T-cell (primary cell): Measurements from ENCODE around the gene GRID1. TPM values are rescaled to one million over a fixed set of nuclear protein-coding genes. Genes with fewer than 3 reads are reported as not detected.

Experiments used
- ATAC-seq, 4 experiments: fragments of 200-7000 bp in 3 of 4; fragments of 150-1000 bp in 1 of 4; cut with Tn5 transposase; replicated peaks in 1 of 4; 1 replicate in 3 of 4; 2 replicates in 1 of 4; pipeline ENCODE4 v1.10.0; 2021; ENCODE audit warnings: moderate library complexity in 3 of 4, mild to moderate bottlenecking in 2 of 4, moderate number of reproducible peaks in 1 of 4
- CTCF ChIA-PET, 2 donors: fragments of 300-600 bp; sonication (Branson Sonifier 250); formaldehyde crosslinking; loops; one replicate each; lab custom pipeline; 2022; ENCODE audit warnings: antibody characterized with exemption in 2 of 2; lab: Charles Lee
- POLR2A ChIA-PET, 2 donors: fragments of 300-600 bp; sonication (Branson Sonifier 250); formaldehyde crosslinking; loops; one replicate each; lab custom pipeline; 2022; ENCODE audit warnings: antibody characterized with exemption in 2 of 2; lab: Charles Lee
- DNase-seq, 35 experiments: peaks; one replicate each; pipeline versions ENCODE4 v3.0.0 to v3.0.0-alpha.2; 2013 to 2023
- H3K27ac ChIP-seq: one replicate; pipeline ENCODE4 v1.5.1; 2013; ENCODE audit warnings: low read length
- H3K27me3 ChIP-seq, 2 experiments: replicated peaks in 1 of 2; 1 replicate in 1 of 2; 2 replicates in 1 of 2; pipeline versions ENCODE4 v1.6.1 to v1.7.0; 2013; ENCODE audit warnings: low read length in 1 of 2, mixed read lengths in 1 of 2; ENCODE audit not compliant: control insufficient read depth in 2 of 2, insufficient read depth in 2 of 2; ENCODE audit errors: extremely low read depth in 1 of 2
- H3K36me3 ChIP-seq, 2 donors: 1 replicate in 1 of 2; 2 replicates in 1 of 2; pipeline versions ENCODE4 v1.6.1 to v1.7.0; 2013; ENCODE audit warnings: low read length in 1 of 2; ENCODE audit not compliant: control insufficient read depth in 2 of 2, insufficient read depth in 1 of 2; ENCODE audit errors: extremely low read depth in 1 of 2
- H3K4me1 ChIP-seq, 2 experiments: 1 replicate in 1 of 2; 2 replicates in 1 of 2; pipeline versions ENCODE4 v1.6.1 to v1.7.0; 2013; ENCODE audit warnings: low read length in 2 of 2, mixed read lengths in 1 of 2; ENCODE audit not compliant: insufficient read depth in 2 of 2, control insufficient read depth in 1 of 2; ENCODE audit errors: extremely low read depth in 1 of 2
- H3K4me3 ChIP-seq, 2 donors: 1 replicate in 1 of 2; 2 replicates in 1 of 2; pipeline versions ENCODE4 v1.5.1 to v1.7.0; 2013; ENCODE audit warnings: mild to moderate bottlenecking in 2 of 2, low read length in 1 of 2, moderate library complexity in 1 of 2; ENCODE audit not compliant: control insufficient read depth in 1 of 2; ENCODE audit errors: extremely low read depth in 1 of 2
- H3K9me3 ChIP-seq: 2 replicates; pipeline ENCODE4 v1.7.0; 2013
- H3K27ac Mint-ChIP-seq, 2 donors: one replicate each; pipeline ENCODE4 v1.8.0; 2020 to 2021; ENCODE audit warnings: mild to moderate bottlenecking in 2 of 2, mixed read lengths in 2 of 2
- H3K27me3 Mint-ChIP-seq, 2 donors: one replicate each; pipeline ENCODE4 v1.8.0; 2021 to 2022; ENCODE audit warnings: mixed read lengths in 2 of 2
- H3K36me3 Mint-ChIP-seq: one replicate; pipeline ENCODE4 v1.8.0; 2021; ENCODE audit warnings: mixed read lengths
- H3K4me1 Mint-ChIP-seq, 3 donors: one replicate each; pipeline ENCODE4 v1.8.0; 2020 to 2022; ENCODE audit warnings: mixed read lengths in 3 of 3, mild to moderate bottlenecking in 1 of 3
- H3K4me3 Mint-ChIP-seq, 3 donors: one replicate each; pipeline ENCODE4 v1.8.0; 2020 to 2022; ENCODE audit warnings: mild to moderate bottlenecking in 3 of 3, mixed read lengths in 3 of 3, moderate library complexity in 3 of 3
- H3K9me3 Mint-ChIP-seq, 3 donors: one replicate each; pipeline ENCODE4 v1.8.0; 2020 to 2022; ENCODE audit warnings: mixed read lengths in 3 of 3
- WGBS: methylation state at CpG from one replicate; pipeline ENCODE4 v1.1.5; 2013; ENCODE audit warnings: missing lambda C conversion rate; ENCODE audit not compliant: insufficient coverage; 5-methylcytosine and 5-hydroxymethylcytosine counted together
- total RNA-seq, 35 experiments: library from RNA in 6 of 35; stranded (reverse) in 6 of 35; fragments of 120-200 nt in 1 of 35; gene quantifications; one replicate each; pipeline versions ENCODE4 v1.2.1 to v1.2.4 and lab custom pipeline; 2013 to 2026

The GRID1 gene
- total RNA-seq, 5 donors from 2014 or later (not counting 1 experiment from before 2014, with no cell fraction given) = 0.68 TPM; not detected in 4

- no peaks in the 10 kb centered on the region for H3K9me3 Mint-ChIP-seq
Measured at GRCh38 chr10:86370006-86370585, 3.5 kb upstream of the GRID1 start.

GRCh38 chr10:86368987-86369386, 2.4 kb upstream of the GRID1 start:
- H3K27ac Mint-ChIP-seq = no peak overlapping the region
- H3K4me1 Mint-ChIP-seq = peaks cover 13 to 19% (median 17%) of the 10 kb centered on the region in 3 donors
- no peak overlapping the region for H3K27ac ChIP-seq
- POLR2A ChIA-PET = no interaction called here
- H3K4me1 ChIP-seq = peaks cover 3 to 23% of the 10 kb centered on the region in 2 experiments
- CTCF ChIA-PET = no interaction called here
- H3K36me3 Mint-ChIP-seq = no peaks in the 10 kb centered on the region
- WGBS = 60% methylated on average over 2 of the region's 2 CpGs
- no peaks in the 10 kb centered on the region for H3K36me3 ChIP-seq
- no peaks in the 10 kb centered on the region for H3K9me3 ChIP-seq
- H3K4me3 Mint-ChIP-seq = peak overlapping the region in 1 of 3 donors; percentile 45
- peaks cover 14 to 78% of the 10 kb centered on the region in 2 experiments for H3K27me3 ChIP-seq
- H3K27me3 Mint-ChIP-seq = peaks cover 63 to 72% of the 10 kb centered on the region in 2 donors
- no peak overlapping the region for H3K4me3 ChIP-seq
- no peak for DNase-seq
- no peaks in the 10 kb centered on the region for H3K9me3 Mint-ChIP-seq
- ATAC-seq = no peak

More at GRCh38 chr10:86370006-86370585, 3.5 kb upstream of the GRID1 start:
- H3K27ac ChIP-seq = no peak overlapping the region
- POLR2A ChIA-PET = no interaction called here
- H3K4me1 Mint-ChIP-seq = peaks cover 10 to 13% (median 11%) of the 10 kb centered on the region in 3 donors
- no peaks in the 10 kb centered on the region for H3K36me3 ChIP-seq
- H3K27me3 ChIP-seq = peaks cover 14 to 73% of the 10 kb centered on the region in 2 experiments
- no peak overlapping the region for H3K4me3 ChIP-seq
- peaks cover 3 to 16% of the 10 kb centered on the region in 2 experiments for H3K4me1 ChIP-seq
- H3K4me3 Mint-ChIP-seq = no peak overlapping the region
- DNase-seq (no peak), ATAC-seq (no peak)
- H3K27ac Mint-ChIP-seq = peak overlapping the region in 1 of 2 donors; percentile 4
- no peaks in the 10 kb centered on the region for H3K9me3 ChIP-seq
- peaks cover 62 to 64% of the 10 kb centered on the region in 2 donors for H3K27me3 Mint-ChIP-seq
- WGBS = 80% methylated on average over 4 of the region's 4 CpGs
- no peaks in the 10 kb centered on the region for H3K36me3 Mint-ChIP-seq
- CTCF ChIA-PET = no interaction called here

GRCh38 chr10:86368046-86368445, 1.5 kb upstream of the GRID1 start:
- H3K27ac ChIP-seq = no peak overlapping the region
- no peak overlapping the region for H3K4me3 ChIP-seq
- Mint-ChIP-seq H3K4me3 (peak overlapping the region; percentile 45 to 47 (median 46)), H3K27ac (no peak overlapping the region), H3K36me3 (no peaks in the 10 kb centered on the region), H3K27me3 (peaks cover 57 to 73% of the 10 kb centered on the region in 2 donors), H3K4me1 (peaks cover 13 to 23% (median 20%) of the 10 kb centered on the region in 3 donors), H3K9me3 (no peaks in the 10 kb centered on the region)
- DNase-seq (peak in 1 of 35 experiments; percentile 11), ATAC-seq (no peak)
- H3K4me1 ChIP-seq = peaks cover 3 to 23% of the 10 kb centered on the region in 2 experiments
- H3K27me3 ChIP-seq = peaks cover 17 to 77% of the 10 kb centered on the region in 2 experiments
- ChIA-PET CTCF (interaction anchor here in 1 of 2 donors (1.2 kb wide), 1 partner anchor 10 kb away, joined by 3 read pairs; no protein-coding TSS in a partner anchor), POLR2A (no interaction called here)
- no peaks in the 10 kb centered on the region for H3K9me3 ChIP-seq
- WGBS = no CpG with 5 or more reads among the region's 1 CpG
- H3K36me3 ChIP-seq = no peaks in the 10 kb centered on the region

- H3K27ac ChIP-seq = no peak overlapping the region
- Mint-ChIP-seq H3K4me3 (peak overlapping the region in 2 of 3 donors; percentile 45 to 47), H3K27me3 (peaks cover 57 to 77% of the 10 kb centered on the region in 2 donors), H3K9me3 (no peaks in the 10 kb centered on the region), H3K4me1 (peaks cover 13 to 25% (median 21%) of the 10 kb centered on the region in 3 donors), H3K36me3 (no peaks in the 10 kb centered on the region), H3K27ac (no peak overlapping the region)
- H3K27me3 ChIP-seq = peaks cover 17 to 76% of the 10 kb centered on the region in 2 experiments
- 9% methylated on average over 62 of the region's 62 CpGs for WGBS
- peaks cover 3 to 23% of the 10 kb centered on the region in 2 experiments for H3K4me1 ChIP-seq
- no peak for ATAC-seq
- no peak for DNase-seq
- no peaks in the 10 kb centered on the region for H3K9me3 ChIP-seq
- ChIA-PET POLR2A (no interaction called here), CTCF (interaction anchor here (0.7 to 1.2 kb wide), 2 partner anchors 11 to 612 kb away, joined by 3 read pairs; no protein-coding TSS in a partner anchor)
- peak overlapping the region in 1 of 2 donors; percentile 55 for H3K4me3 ChIP-seq
- no peaks in the 10 kb centered on the region for H3K36me3 ChIP-seq
Measured at GRCh38 chr10:86367152-86367951, 757 bp upstream of the GRID1 start.

GRCh38 chr10:86366902-86367151, 232 bp upstream of the GRID1 start:
- DNase-seq = peak in 1 of 35 experiments; percentile 12
- peaks cover 3 to 23% of the 10 kb centered on the region in 2 experiments for H3K4me1 ChIP-seq
- no peak overlapping the region for H3K27ac Mint-ChIP-seq
- H3K27me3 ChIP-seq = peaks cover 17 to 76% of the 10 kb centered on the region in 2 experiments
- peak in 3 of 4 experiments; percentile 22 to 63 (median 40) for ATAC-seq
- H3K4me1 Mint-ChIP-seq = peaks cover 13 to 25% (median 21%) of the 10 kb centered on the region in 3 donors
- peaks cover 55 to 79% of the 10 kb centered on the region in 2 donors for H3K27me3 Mint-ChIP-seq
- ChIA-PET CTCF (interaction anchor here (0.7 to 1.2 kb wide), 2 partner anchors 11 to 613 kb away, joined by 3 read pairs; no protein-coding TSS in a partner anchor), POLR2A (no interaction called here)
- no peaks in the 10 kb centered on the region for H3K9me3 ChIP-seq
- H3K36me3 Mint-ChIP-seq = no peaks in the 10 kb centered on the region
- 1% methylated on average over 30 of the region's 38 CpGs for WGBS
- no peaks in the 10 kb centered on the region for H3K36me3 ChIP-seq
- H3K4me3 Mint-ChIP-seq = peak overlapping the region in 1 of 3 donors; percentile 45
- H3K27ac ChIP-seq = no peak overlapping the region
- peak overlapping the region in 1 of 2 donors; percentile 55 for H3K4me3 ChIP-seq
- H3K9me3 Mint-ChIP-seq = no peaks in the 10 kb centered on the region

GRCh38 chr10:86365346-86366032, 1.1 kb downstream of the GRID1 start:
- H3K4me1 ChIP-seq = peaks cover 3 to 23% of the 10 kb centered on the region in 2 experiments
- Mint-ChIP-seq H3K27ac (peak overlapping the region in 1 of 2 donors; percentile 40), H3K27me3 (peaks cover 62 to 75% of the 10 kb centered on the region in 2 donors), H3K9me3 (no peaks in the 10 kb centered on the region), H3K4me1 (peaks cover 13 to 25% (median 21%) of the 10 kb centered on the region in 3 donors), H3K4me3 (peak overlapping the region; percentile 65 to 71 (median 68)), H3K36me3 (no peaks in the 10 kb centered on the region)
- DNase-seq (no peak), ATAC-seq (peak in 2 of 4 experiments; percentile 2 to 13)
- peaks cover 17 to 71% of the 10 kb centered on the region in 2 experiments for H3K27me3 ChIP-seq
- H3K9me3 ChIP-seq = no peaks in the 10 kb centered on the region
- CTCF ChIA-PET = no interaction called here
- no peak overlapping the region for H3K27ac ChIP-seq
- H3K36me3 ChIP-seq = no peaks in the 10 kb centered on the region
- WGBS = 4% methylated on average over 38 of the region's 47 CpGs
- POLR2A ChIA-PET = no interaction called here
- H3K4me3 ChIP-seq = peak overlapping the region in 1 of 2 donors; percentile 10
